GM23338 (cell line): Measurements from ENCODE around the gene CDH23. TPM values are rescaled to one million over a fixed set of nuclear protein-coding genes. Genes with fewer than 3 reads are reported as not detected.

Experiments
- ATAC-seq: fragments of 200-7000 bp; cut with Tn5 transposase; 3 replicates; pipeline ENCODE4 v1.9.1; 2020
- DNase-seq: peaks from one replicate; pipeline ENCODE4 v3.0.0-alpha.2; 2015; ENCODE audit warnings: low spot score
- H2AFZ ChIP-seq: fragments of 200-600 bp; sonication (generic); 2 replicates; pipeline ENCODE4 v1.8.0; 2016; ENCODE audit warnings: antibody characterized with exemption, mild to moderate bottlenecking, moderate library complexity
- H3F3A ChIP-seq: fragments of 200-600 bp; sonication (generic); replicated peaks from 2 replicates; pipeline ENCODE4 v1.8.0; 2017; ENCODE audit warnings: antibody characterized with exemption, mixed run types, low read depth
- H3K27ac ChIP-seq: fragments of 200-600 bp; sonication (generic); 2 replicates; pipeline ENCODE4 v1.6.1; 2016; ENCODE audit warnings: low read depth
- H3K27me3 ChIP-seq: fragments of 200-600 bp; sonication (generic); 2 replicates; pipeline ENCODE4 v1.8.0; 2016; ENCODE audit warnings: mild to moderate bottlenecking, mixed run types, moderate library complexity; ENCODE audit not compliant: insufficient read depth
- H3K36me3 ChIP-seq: fragments of 200-600 bp; sonication (generic); 2 replicates; pipeline ENCODE4 v1.8.0; 2016; ENCODE audit warnings: mild to moderate bottlenecking; ENCODE audit not compliant: insufficient read depth
- H3K4me1 ChIP-seq: fragments of 200-600 bp; sonication (generic); 2 replicates; pipeline ENCODE4 v1.8.0; 2016; ENCODE audit warnings: mild to moderate bottlenecking, moderate library complexity; ENCODE audit not compliant: insufficient read depth
- H3K4me2 ChIP-seq: fragments of 200-600 bp; sonication (generic); 2 replicates; pipeline ENCODE4 v1.7.1; 2017; ENCODE audit warnings: mixed run types
- H3K4me3 ChIP-seq: fragments of 200-600 bp; sonication (generic); 2 replicates; pipeline ENCODE4 v1.6.1; 2016; ENCODE audit warnings: mixed run types
- H3K79me2 ChIP-seq: fragments of 200-600 bp; sonication (generic); replicated peaks from 2 replicates; pipeline ENCODE4 v1.8.0; 2017; ENCODE audit warnings: mild to moderate bottlenecking; ENCODE audit not compliant: insufficient read depth
- H3K9me2 ChIP-seq: fragments of 200-600 bp; sonication (generic); 2 replicates; pipeline ENCODE4 v1.8.0; 2017; ENCODE audit not compliant: insufficient read depth
- H4K20me1 ChIP-seq: fragments of 200-600 bp; sonication (generic); replicated peaks from 2 replicates; pipeline ENCODE4 v1.8.0; 2017; ENCODE audit warnings: mild to moderate bottlenecking; ENCODE audit not compliant: insufficient read depth
- H3K27ac Mint-ChIP-seq: 2 replicates; pipeline ENCODE4 v1.8.0; 2020; ENCODE audit warnings: inconsistent platforms, mild to moderate bottlenecking, moderate library complexity, mixed read lengths
- H3K27me3 Mint-ChIP-seq: 3 replicates; pipeline ENCODE4 v1.8.0; 2022; ENCODE audit warnings: low read depth, mild to moderate bottlenecking, moderate library complexity, mixed read lengths, inconsistent platforms; ENCODE audit not compliant: insufficient read depth, poor library complexity
- H3K36me3 Mint-ChIP-seq: 3 replicates; pipeline ENCODE4 v1.8.0; 2021; ENCODE audit warnings: low read depth, mild to moderate bottlenecking, inconsistent platforms, moderate library complexity, mixed read lengths
- H3K4me1 Mint-ChIP-seq: 3 replicates; pipeline ENCODE4 v1.8.0; 2020; ENCODE audit warnings: mild to moderate bottlenecking, inconsistent platforms, mixed read lengths
- H3K4me3 Mint-ChIP-seq: 3 replicates; pipeline ENCODE4 v1.8.0; 2021; ENCODE audit warnings: moderate library complexity, mild to moderate bottlenecking, inconsistent platforms, mixed read lengths
- H3K9me3 Mint-ChIP-seq: 3 replicates; pipeline ENCODE4 v1.8.0; 2020; ENCODE audit warnings: moderate library complexity, mild to moderate bottlenecking, inconsistent platforms, mixed read lengths
- CREB1 ChIP-seq: fragments of 250-450 bp; sonication (Bioruptor Pico); IDR thresholded peaks from 2 replicates; pipeline ENCODE4 v1.5.0; 2020; ENCODE audit warnings: low read depth, mild to moderate bottlenecking, moderate library complexity
- CTCF ChIP-seq, 2 experiments: fragments of 200-600 bp in 1 of 2; sonication (generic) in 1 of 2; conservative IDR thresholded peaks; 2 replicates each; pipeline versions ENCODE4 v1.5.1 to v1.6.1; 2016 to 2017; ENCODE audit warnings: antibody characterized with exemption in 2 of 2, low read depth in 2 of 2, mild to moderate bottlenecking in 2 of 2, moderate library complexity in 1 of 2
- ETS1 ChIP-seq: IDR thresholded peaks from 2 replicates; pipeline ENCODE4 v1.6.1; 2016; ENCODE audit warnings: antibody characterized with exemption
- EZH2 ChIP-seq: fragments of 200-600 bp; sonication (generic); IDR thresholded peaks from one replicate; pipeline ENCODE4 v1.8.0; 2017; ENCODE audit warnings: antibody characterized with exemption, mild to moderate bottlenecking, low read depth; ENCODE audit not compliant: unreplicated experiment
- EZH2phosphoT487 ChIP-seq: fragments of 200-600 bp; sonication (generic); IDR thresholded peaks from one replicate; pipeline ENCODE4 v1.8.1; 2018; ENCODE audit warnings: antibody characterized with exemption; ENCODE audit not compliant: unreplicated experiment
- JUNB ChIP-seq: IDR thresholded peaks from one replicate; pipeline ENCODE4 v1.6.1; 2016; ENCODE audit warnings: antibody characterized with exemption; ENCODE audit not compliant: unreplicated experiment
- NANOG ChIP-seq: IDR thresholded peaks from 2 replicates; pipeline ENCODE4 v1.6.1; 2016; ENCODE audit warnings: antibody characterized with exemption, borderline replicate concordance
- POLR2AphosphoS5 ChIP-seq: IDR thresholded peaks from 2 replicates; pipeline ENCODE4 v1.6.1; 2016; ENCODE audit warnings: antibody characterized with exemption, low read depth
- REST ChIP-seq: IDR thresholded peaks from one replicate; pipeline ENCODE4 v1.6.1; 2018; ENCODE audit warnings: antibody characterized with exemption; ENCODE audit not compliant: unreplicated experiment
- STAT1 ChIP-seq: IDR thresholded peaks from one replicate; pipeline ENCODE4 v1.6.1; 2016; ENCODE audit warnings: antibody characterized with exemption; ENCODE audit not compliant: unreplicated experiment
- ZNF114 ChIP-seq: fragments of 250-450 bp; sonication (Bioruptor Pico); IDR thresholded peaks from 2 replicates; pipeline ENCODE4 v1.5.0; 2020; ENCODE audit warnings: mild to moderate bottlenecking, moderate library complexity
- polyA plus RNA-seq: library from polyadenylated mRNA; unstranded; fragments of >200 nt; fragmentation: Nextera tagmentation; extraction: Ambion mirVana; gene quantifications from 2 replicates; pipeline ENCODE4 v1.2.1, GENCODE V29; 2016
- total RNA-seq: library from RNA; depleted of rRNA; stranded (reverse); fragments of >200 nt; shearing (Covaris generic); gene quantifications from 2 replicates; pipeline ENCODE4 v1.2.3, GENCODE V29; 2014

Gene CDH23
- total and polyA plus RNA-seq, 2 experiments from 2014 or later: 0.95 to 4.3 TPM

- Histone ChIP-seq H3K4me1 (no peaks in the 10 kb centered on the region), H3K9me2 (no peaks in the 10 kb centered on the region), H4K20me1 (no peaks in the 10 kb centered on the region), H3K79me2 (no peaks in the 10 kb centered on the region), H3K27me3 (no peaks in the 10 kb centered on the region), H3K27ac (no peak overlapping the region), H3K36me3 (no peaks in the 10 kb centered on the region), H2AFZ (no peak overlapping the region), H3F3A (no peaks in the 10 kb centered on the region), H3K4me3 (no peak overlapping the region), H3K4me2 (no peak overlapping the region)
- Mint-ChIP-seq H3K9me3 (no peaks in the 10 kb centered on the region; the same call in 2 of the 3 replicates), H3K27ac (no peak overlapping the region; the same call in none of the 2 replicates), H3K36me3 (peaks cover 3% of the 10 kb centered on the region; the same call in 1 of the 3 replicates), H3K27me3 (peaks cover 4% of the 10 kb centered on the region), H3K4me3 (no peak overlapping the region), H3K4me1 (peaks cover 10% of the 10 kb centered on the region)
- ATAC-seq (no peak), DNase-seq (no peak)
- TF ChIP-seq NANOG: no peak
- no peak for TF ChIP-seq EZH2phosphoT487
- no peak for TF ChIP-seq CTCF (conservative IDR thresholded peaks at IDR 0.05; ENCODE audit: low read depth in 2 of 2)
Measured at GRCh38 chr10:71365366-71365765, 31.4 kb upstream of the CDH23 start.

- Histone ChIP-seq H3K36me3 (no peaks in the 10 kb centered on the region), H3K27me3 (no peaks in the 10 kb centered on the region), H2AFZ (no peak overlapping the region), H3K4me3 (no peak overlapping the region), H3K27ac (no peak overlapping the region), H3F3A (no peaks in the 10 kb centered on the region), H3K4me2 (no peak overlapping the region), H4K20me1 (no peaks in the 10 kb centered on the region), H3K79me2 (no peaks in the 10 kb centered on the region), H3K4me1 (no peaks in the 10 kb centered on the region), H3K9me2 (no peaks in the 10 kb centered on the region)
- no peak for DNase-seq
- Mint-ChIP-seq H3K4me3 (no peak overlapping the region), H3K27me3 (peaks cover 4% of the 10 kb centered on the region), H3K27ac (no peak overlapping the region), H3K4me1 (peaks cover 10% of the 10 kb centered on the region), H3K9me3 (no peaks in the 10 kb centered on the region; the same call in 2 of the 3 replicates), H3K36me3 (peaks cover 3% of the 10 kb centered on the region; the same call in 1 of the 3 replicates)
- no peak for ATAC-seq
- TF ChIP-seq STAT1 (no peak), POLR2AphosphoS5 (no peak), JUNB (no peak), NANOG (no peak), EZH2 (no peak), CTCF (conservative IDR thresholded peaks at IDR 0.05; ENCODE audit: low read depth in 2 of 2) (no peak), ETS1 (no peak), EZH2phosphoT487 (no peak), REST (no peak), CREB1 (no peak), ZNF114 (no peak)
Measured at GRCh38 chr10:71366690-71367089, 30.0 kb upstream of the CDH23 start.
